A204.1 (cell line): Measurements from ENCODE around the gene DGAT2.

ENCODE experiments used
- FAIRE-seq: peaks from 2 replicates; lab custom pipeline; 2012; peaks lifted over from hg19 to GRCh38; lab: Jason Lieb, UNC

The DGAT2 gene

GRCh38 chr11:75781296-75781695 is 12.7 kb downstream of the DGAT2 start:
- FAIRE-seq, result no peak

- FAIRE-seq, result no peak
Observed at GRCh38 chr11:75781831-75782230, 13.3 kb downstream of the DGAT2 start.

DNA sequence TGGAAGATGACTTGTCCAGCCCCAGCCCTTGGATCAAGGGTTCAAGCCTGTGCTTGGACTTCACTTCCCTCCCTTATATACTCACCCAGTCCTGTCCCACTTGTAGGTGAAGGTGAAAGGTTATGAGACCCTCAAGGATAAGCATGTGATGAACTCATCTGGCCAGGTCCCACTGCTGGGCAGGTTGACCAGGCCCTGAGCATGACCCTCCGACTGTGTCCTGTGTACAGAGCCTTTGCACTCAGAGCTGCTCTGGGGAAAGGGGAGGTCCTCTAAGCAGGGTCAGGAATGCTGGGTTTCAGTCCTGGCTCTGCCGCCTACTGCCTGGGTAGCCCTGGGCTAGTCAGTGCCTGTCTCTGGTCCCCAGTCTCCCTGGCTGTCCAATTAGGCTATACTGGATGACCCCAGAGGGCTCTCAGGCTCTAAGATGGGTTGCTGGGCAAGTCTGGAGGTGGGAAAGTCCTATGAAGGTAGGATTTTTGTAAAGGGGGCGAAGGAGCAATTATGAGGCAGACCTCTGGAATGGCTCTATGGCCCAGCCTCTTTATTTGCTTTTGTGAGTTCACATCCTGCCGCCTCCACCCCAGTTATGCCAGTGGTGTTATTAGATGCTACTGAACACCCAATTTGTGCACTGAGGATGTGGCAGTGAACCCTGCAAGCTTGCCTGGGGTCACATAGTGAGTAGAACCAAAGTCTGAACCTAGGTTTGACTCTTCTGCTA is 14.1 kb downstream of the DGAT2 start:
- FAIRE-seq, result no peak

DNA sequence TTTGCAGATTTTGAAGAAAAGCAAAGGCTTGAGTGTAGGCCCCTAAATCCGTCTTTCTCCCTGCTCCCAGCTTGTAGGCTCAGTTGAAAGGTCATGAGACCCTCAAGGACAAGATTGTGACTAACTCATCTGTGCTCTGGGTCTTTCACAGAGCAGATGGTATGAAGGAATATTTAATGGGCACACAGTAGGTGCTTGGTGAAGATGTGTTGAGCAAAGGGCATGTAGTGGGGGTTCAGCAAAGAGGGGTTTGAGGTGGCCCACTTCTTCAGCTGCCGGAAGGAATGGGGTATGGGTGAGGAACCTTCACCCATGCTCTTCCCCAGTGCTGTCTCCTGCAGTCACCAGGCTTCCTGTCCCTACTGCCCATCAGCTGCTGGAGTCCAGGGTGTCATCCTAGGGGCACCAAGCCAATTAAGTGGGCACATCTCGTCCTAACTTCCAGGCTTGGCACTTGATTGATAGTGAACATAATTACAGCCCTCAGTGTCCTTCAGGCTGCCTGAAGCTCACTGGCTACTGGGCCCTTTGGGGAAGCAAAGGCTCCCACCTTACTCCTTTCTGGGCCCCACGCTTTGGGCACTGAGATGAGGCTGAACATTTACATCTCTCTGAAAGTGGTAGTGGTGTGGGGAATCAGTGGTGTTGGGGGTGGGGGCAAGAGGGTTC is 15.0 kb downstream of the DGAT2 start:
- FAIRE-seq, result no peak

DNA sequence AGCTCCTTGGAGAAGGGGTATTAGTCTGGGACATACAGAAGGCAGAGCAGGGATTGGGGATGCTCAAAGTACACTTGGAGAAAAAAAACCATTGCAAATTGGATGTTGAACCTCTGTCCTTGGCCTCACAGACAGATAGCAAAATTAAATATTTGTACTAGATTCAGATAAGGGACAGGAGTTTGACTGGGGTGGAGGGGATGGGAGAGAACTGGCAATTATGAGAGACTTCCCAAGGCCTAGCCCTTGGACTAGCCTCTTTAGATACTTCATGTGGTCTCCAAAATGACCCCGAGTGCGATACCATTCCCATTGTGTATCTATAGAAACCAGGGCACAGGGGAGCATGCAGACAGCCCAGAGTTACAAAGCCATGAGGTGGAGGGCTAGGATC is 15.5 kb downstream of the DGAT2 start:
- no peak for FAIRE-seq

DNA sequence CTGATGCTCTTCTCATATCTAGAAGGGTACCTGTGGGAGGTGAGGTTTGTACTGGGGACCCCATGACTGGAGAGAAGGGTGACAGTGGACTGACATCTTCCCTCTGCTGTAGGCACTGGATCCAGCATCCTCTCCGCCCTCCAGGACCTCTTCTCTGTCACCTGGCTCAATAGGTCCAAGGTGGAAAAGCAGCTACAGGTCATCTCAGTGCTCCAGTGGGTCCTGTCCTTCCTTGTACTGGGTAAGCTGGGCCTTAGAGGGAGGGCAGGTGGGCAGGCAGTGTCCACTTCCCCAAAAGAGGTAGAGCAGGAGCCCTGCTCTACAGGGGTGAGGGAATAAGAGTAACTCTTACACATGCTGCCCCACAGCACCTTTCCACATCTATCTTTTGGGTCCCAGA is 15.9 kb downstream of the DGAT2 start:
- no peak for FAIRE-seq

DNA sequence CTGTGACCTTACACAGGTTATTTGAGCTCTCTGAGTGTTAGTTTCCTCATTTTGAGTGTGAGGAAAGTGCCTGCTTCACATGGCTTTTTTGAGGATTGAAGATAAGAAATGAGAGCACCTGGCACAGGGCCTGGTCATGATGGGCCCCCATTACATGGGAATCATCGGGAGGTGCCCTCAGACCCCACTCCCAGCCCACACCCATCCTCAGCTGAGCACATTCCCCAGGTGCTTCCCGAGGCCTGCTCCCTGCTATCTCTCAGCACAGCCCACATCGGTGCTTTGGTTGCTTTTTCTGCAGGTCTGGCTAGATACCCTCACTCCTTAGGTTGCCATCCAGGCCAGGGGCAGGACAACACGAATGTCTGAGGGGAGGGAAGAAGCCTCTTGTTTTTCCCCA is 16.6 kb downstream of the DGAT2 start:
- FAIRE-seq, result no peak

- FAIRE-seq, result no peak
Observed at GRCh38 chr11:75786101-75786736, 17.6 kb downstream of the DGAT2 start.

- no peak for FAIRE-seq
Observed at GRCh38 chr11:75789521-75789920, 20.9 kb downstream of the DGAT2 start.

GRCh38 chr11:75790986-75791385 is 22.4 kb downstream of the DGAT2 start:
- FAIRE-seq, result no peak

- no peak for FAIRE-seq
Observed at GRCh38 chr11:75792127-75792731, 23.7 kb downstream of the DGAT2 start.

DNA sequence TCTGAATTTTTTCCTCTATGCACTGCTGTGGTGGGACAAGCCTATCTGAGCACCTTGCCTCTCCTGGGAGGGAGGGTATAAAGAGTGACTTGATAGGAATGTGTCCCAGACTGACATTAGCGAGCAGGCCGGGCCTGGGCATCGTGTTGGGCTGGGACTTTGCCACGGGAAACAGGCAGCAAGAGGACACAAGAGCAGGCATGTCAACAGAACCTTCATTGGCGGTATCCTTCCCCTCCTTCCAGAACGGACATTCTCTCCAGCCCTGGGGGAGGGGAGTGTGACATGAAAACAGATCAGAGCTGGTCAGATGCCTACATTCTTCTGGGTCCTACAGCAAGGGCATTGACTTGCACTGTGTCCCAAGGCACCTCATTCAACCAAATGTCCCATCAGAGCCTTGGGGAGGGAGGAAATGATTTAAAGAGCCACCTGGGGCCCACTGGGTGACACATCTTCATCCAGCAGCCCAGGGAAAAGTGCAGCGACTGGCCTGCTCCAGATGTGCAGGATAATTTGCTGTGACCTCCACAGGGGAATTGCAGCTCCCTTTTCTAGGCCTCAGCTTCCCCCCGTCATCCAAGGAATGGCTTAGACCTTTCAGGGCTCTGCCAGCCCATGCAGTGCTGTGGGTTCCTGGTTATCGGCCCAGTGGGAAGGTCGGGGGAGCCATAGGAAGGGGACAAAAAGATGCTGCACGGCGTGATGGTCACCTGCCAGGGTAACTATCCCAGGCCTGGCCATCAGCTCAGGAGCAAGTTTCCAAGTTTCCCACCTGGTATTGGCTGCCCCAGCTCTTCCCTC is 24.6 kb downstream of the DGAT2 start:
- FAIRE-seq, result no peak

- no peak for FAIRE-seq
Observed at GRCh38 chr11:75793966-75794365, 25.4 kb downstream of the DGAT2 start.

DNA sequence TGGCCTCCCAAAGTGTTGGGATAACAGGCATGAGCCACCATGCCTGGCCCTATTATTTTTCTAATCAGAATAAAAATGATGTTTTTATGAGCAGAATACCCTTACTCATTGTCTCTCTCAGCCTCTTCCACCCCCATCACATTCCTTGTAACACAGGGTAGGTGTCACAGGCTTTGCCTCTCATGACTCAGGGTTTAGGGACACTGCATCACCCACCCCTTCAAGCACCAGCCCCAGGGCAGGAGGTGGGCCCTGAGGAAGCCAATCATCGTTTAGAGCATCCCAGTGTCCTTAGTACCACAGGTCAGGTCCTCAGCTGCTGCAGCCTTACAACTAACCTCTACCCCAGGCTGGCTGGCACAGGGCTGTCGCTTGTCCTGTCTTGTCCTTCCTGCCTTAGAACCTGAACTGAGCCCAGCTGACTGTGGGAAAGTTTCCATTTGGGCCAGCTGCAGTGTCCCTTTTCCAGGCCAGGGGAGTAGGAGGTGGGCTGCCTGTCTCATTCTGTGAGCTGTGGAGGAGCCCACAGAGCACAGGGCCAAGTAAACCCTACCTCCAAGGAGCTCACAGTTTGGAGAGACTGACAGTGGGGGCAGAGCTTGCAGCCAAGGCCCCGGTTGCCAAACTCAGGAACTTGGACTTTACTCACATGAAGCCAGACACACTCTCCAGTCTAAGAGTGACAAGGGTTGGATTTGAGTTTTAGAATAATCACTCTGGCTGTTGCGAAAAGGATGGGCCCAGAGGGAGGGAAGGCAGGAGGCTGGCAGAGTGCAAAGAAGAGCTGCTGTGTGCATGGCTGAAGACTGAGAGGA is 26.9 kb downstream of the DGAT2 start:
- FAIRE-seq, result no peak

- no peak for FAIRE-seq
Observed at GRCh38 chr11:75796091-75796435, 27.5 kb downstream of the DGAT2 start.

- FAIRE-seq, result no peak
Observed at GRCh38 chr11:75797116-75797515, 28.5 kb downstream of the DGAT2 start.

GRCh38 chr11:75797792-75798191 is 29.2 kb downstream of the DGAT2 start:
- no peak for FAIRE-seq

DNA sequence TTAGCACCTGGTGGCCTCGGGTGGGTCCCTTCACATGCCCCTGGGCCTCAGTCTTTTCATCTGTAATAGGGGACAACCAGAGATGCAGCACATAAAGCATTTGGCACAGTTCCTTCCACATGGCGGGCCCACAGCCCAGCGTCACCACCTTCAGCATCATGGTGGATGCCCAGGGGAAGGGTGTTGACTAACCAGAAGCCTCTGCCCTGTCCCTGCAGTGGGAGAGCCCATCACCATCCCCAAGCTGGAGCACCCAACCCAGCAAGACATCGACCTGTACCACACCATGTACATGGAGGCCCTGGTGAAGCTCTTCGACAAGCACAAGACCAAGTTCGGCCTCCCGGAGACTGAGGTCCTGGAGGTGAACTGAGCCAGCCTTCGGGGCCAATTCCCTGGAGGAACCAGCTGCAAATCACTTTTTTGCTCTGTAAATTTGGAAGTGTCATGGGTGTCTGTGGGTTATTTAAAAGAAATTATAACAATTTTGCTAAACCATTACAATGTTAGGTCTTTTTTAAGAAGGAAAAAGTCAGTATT is 31.6 kb downstream of the DGAT2 start:
- no peak for FAIRE-seq

GRCh38 chr11:75800728-75801361 is 32.3 kb downstream of the DGAT2 start:
- no peak for FAIRE-seq

- no peak for FAIRE-seq
Observed at GRCh38 chr11:75801362-75802020, 32.9 kb downstream of the DGAT2 start.
